Loucy (cell line): ENCODE results near the gene PLAAT2.

Source experiments
- CTCF ChIP-seq: fragments of 200-600 bp; sonication (generic); conservative IDR thresholded peaks from 2 replicates; pipeline ENCODE4 v1.5.1; 2014; ENCODE audit warnings: mild to moderate bottlenecking, antibody characterized with exemption, low read length
- EZH2phosphoT487 ChIP-seq: fragments of 200-600 bp; IDR thresholded peaks from 2 replicates; pipeline ENCODE4 v1.6.1; 2018; ENCODE audit warnings: antibody characterized with exemption, mild to moderate bottlenecking, moderate library complexity, borderline replicate concordance

GRCh38 chr11:63532117-63532516, 31.1 kb downstream of the PLAAT2 start:
- TF ChIP-seq EZH2phosphoT487 (no peak), CTCF (no peak)
